HuH-7.5 (cell line): ENCODE results near the gene CDCA3.

Experiments
- DNase-seq: peaks from one replicate; pipeline ENCODE4 v3.0.0; 2011; ENCODE audit warnings: low spot score

The CDCA3 gene

GRCh38 chr12:6852651-6853354, 1.7 kb upstream of the CDCA3 start:
- no peak for DNase-seq

- DNase-seq = peak; percentile 93
These were observed 1.0 kb upstream of the CDCA3 start, which contains the start of gene USP5 for GRCh38 chr12:6851921-6852650. Gene USP5, plus strand, starts transcription at chr12:6852150. Its CDS starts 30 bp downstream, at chr12:6852180.

- no peak for DNase-seq
These were observed 312 bp downstream of the CDCA3 start for GRCh38 chr12:6850796-6851152.

- DNase-seq = no peak
These were observed 1.0 kb downstream of the CDCA3 start for GRCh38 chr12:6849976-6850560.

DNA sequence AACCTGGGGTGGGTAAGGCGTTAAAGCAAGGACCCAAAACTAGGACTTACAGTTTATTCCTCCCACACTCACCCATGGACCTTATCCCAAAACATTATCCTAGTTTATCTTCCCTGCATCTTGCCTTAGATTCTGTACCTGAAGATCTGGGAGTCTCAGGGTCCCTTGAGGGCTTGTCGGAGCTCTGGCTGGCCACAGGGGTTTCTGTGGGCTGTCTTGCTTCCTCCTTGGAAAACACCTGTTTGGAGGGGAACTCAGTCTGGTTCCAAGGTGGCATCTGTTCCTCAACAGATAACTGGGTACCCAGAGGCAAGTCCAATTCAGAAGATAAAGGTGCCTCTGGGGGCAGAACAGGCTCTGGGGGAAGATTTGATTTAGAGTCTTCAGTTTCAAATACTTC, 1.7 kb downstream of the CDCA3 start:
- no peak for DNase-seq

DNA sequence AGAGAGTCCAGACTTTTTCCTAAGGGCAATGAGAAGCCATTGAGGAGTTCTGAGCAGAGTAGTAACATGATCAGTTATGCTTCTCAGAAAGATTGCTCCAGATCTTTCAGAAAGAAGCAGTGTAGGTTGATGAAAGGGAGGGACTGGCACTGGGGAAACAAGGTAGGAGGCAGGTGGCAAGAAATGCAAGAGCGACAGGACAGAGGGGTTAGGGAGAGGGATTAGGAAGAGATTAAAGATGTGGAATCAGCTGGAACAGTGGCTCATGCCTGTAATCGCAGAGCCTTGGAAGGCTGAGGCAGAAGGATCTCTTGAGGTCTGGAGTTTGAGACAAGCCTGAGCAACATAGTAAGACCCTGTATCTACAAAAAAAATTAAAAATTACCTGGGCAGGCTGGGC, 3.4 kb downstream of the CDCA3 start:
- DNase-seq = no peak

- DNase-seq = no peak
These were observed 4.7 kb downstream of the CDCA3 start for GRCh38 chr12:6846316-6846869.

GRCh38 chr12:6845395-6845794, 5.7 kb downstream of the CDCA3 start:
- no peak for DNase-seq

- peak; percentile 59 for DNase-seq
These were observed 7.8 kb downstream of the CDCA3 start for GRCh38 chr12:6843118-6843902.

- DNase-seq = no peak
These were observed 9.0 kb downstream of the CDCA3 start for GRCh38 chr12:6842075-6842474.

GRCh38 chr12:6840761-6841515, 10.1 kb downstream of the CDCA3 start, which contains the start of gene GNB3:
Gene GNB3, plus strand, starts transcription at chr12:6840925. Its CDS starts 363 bp downstream, at chr12:6841288.
- no peak for DNase-seq

GRCh38 chr12:6840330-6840729, 10.8 kb downstream of the CDCA3 start:
- no peak for DNase-seq

GRCh38 chr12:6839482-6840201, 11.4 kb downstream of the CDCA3 start:
- no peak for DNase-seq

GRCh38 chr12:6838854-6839253, 12.2 kb downstream of the CDCA3 start:
- DNase-seq = no peak

GRCh38 chr12:6837370-6838060, 13.6 kb downstream of the CDCA3 start:
- no peak for DNase-seq

DNA sequence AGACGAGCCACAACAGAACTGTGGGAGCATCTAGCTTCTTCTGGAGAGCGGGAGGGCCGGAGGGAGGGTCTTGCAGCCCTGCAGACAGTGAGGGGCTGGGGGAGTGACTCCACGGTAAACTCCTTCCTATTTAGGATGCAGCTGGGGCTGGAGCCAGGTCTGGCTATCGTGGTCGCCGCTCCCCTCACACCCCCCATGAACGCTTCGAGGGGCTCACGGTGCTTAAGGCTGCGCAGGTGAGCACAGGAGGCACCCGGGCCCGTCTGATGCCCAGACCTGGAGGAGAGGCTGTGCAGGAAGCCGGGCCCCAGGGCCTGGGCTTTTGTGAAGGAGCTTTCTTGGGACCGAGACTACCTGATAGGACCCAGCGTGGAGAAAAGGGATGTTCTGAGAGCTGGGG, 14.2 kb downstream of the CDCA3 start:
- no peak for DNase-seq

DNA sequence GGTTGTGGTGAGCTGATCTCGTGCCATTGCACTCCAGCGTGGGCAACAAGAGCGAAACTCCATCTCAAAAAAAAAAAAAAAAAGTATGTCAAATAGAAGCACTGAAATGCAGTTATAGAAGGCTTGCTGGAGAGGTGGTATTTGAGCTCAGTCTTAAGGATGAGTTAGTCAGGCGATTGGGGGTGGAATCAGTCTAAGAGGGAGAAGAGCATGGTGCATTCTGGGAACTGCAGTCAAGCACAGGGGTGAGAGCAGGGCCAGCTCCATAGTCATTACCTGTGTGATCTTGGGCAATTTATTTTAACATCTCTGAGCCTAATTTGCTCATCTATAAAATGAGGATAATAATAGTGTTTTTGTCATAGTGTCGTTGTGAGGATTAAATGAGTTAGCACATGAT, 16.2 kb downstream of the CDCA3 start:
- DNase-seq = no peak

DNA sequence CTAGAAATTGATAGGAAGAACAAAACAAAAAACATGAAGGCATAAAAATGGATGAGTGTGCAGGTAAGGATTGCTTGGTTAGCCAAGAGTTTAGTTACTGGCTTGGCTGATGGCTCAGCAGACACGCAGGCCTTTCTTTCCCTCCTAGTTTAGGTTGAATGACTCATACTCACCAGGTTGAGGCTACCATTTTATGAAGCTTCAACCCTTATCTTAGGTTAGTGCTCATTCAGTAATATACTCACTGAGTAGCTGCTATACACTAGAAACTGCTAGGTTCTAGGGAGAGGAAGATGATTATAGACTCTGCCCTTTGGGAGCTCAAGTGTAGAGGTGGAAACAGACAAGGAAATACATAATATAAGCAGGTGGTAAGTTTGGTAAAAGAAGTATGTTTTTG, 16.8 kb downstream of the CDCA3 start:
- DNase-seq = no peak

DNA sequence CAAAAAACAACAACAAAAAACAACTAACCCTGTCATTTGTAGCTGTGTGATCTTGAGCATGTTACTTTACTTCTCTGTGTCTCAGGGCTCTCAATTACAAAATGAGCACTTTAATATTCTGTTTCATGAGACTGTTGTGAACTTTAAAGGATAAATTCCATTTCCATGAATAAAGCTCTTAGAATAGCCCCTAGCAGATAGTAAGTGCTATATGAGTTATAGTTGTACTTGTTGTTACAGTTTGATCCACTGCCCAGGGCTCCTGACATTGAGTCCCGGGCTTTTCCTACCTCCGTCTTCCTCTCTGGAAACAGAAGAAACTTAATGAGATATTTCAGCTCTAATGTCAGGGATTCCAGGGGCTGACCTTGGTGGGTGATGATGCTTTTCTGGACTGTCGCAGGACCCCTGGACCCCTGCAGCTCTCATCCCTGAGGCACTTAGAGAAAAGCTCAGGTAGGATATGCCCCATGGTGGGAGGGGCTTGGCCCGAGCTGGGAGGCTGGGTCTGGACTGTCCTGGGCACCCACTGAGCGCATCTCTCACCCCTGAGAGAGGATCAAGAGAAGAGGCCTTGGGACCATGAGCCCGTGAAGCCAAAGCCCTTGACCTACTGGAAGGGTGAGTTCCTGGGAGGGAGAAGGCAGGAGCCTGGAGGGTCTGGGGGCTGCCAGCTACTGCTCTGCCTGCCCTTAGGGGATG, 17.7 kb downstream of the CDCA3 start:
- DNase-seq = no peak
